ENCODE results near the gene ELFN2. TPM values are rescaled to one million over a fixed set of nuclear protein-coding genes. Genes with fewer than 3 reads are reported as not detected.
"Not testable (repeated sequence)": the region's sequence is repeated elsewhere in the genome, so short reads cannot be mapped to it uniquely, and the experiment has no call there.

Gene ELFN2
- total RNA-seq, 1 donor from 2014 or later, result not detected

GRCh38 chr22:37472418-37473006 is 45.2 kb upstream of the ELFN2 start:
- peaks cover 79% of the 10 kb centered on the region for H3K36me3 Mint-ChIP-seq (ENCODE audit: low read depth)
- TF ChIP-seq, protein P1, sequence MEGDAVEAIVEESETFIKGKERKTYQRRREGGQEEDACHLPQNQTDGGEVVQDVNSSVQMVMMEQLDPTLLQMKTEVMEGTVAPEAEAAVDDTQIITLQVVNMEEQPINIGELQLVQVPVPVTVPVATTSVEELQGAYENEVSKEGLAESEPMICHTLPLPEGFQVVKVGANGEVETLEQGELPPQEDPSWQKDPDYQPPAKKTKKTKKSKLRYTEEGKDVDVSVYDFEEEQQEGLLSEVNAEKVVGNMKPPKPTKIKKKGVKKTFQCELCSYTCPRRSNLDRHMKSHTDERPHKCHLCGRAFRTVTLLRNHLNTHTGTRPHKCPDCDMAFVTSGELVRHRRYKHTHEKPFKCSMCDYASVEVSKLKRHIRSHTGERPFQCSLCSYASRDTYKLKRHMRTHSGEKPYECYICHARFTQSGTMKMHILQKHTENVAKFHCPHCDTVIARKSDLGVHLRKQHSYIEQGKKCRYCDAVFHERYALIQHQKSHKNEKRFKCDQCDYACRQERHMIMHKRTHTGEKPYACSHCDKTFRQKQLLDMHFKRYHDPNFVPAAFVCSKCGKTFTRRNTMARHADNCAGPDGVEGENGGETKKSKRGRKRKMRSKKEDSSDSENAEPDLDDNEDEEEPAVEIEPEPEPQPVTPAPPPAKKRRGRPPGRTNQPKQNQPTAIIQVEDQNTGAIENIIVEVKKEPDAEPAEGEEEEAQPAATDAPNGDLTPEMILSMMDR (IDR thresholded peaks at IDR 0.05), result no peak
- H3K4me1 Mint-ChIP-seq, result peaks cover 5% of the 10 kb centered on the region
- ChIA-PET CTCF (interaction anchor here (0.7 to 3.0 kb wide), 13 partner anchors 12 to 205 kb away, joined by 3 to 32 read pairs (median 4); partner anchors contain the start of gene MFNG), POLR2A (interaction anchor here (1.7 kb wide), 1 partner anchor 14 kb away, joined by 9 read pairs; the partner anchor contains the start of gene MFNG)
- no peak overlapping the region for H3K4me3 Mint-ChIP-seq
- DNase-seq (no peak), ATAC-seq (ENCODE audit: low read depth) (peak; percentile 47)
- intact Hi-C loops (cut with micrococcal nuclease), result loop anchor here (1.0 kb wide), 2 partner anchors 26 to 95 kb away; no protein-coding TSS in a partner anchor
- H3K9me3 Mint-ChIP-seq, result no peaks in the 10 kb centered on the region
- no peak overlapping the region for H3K27ac Mint-ChIP-seq
- H3K27me3 Mint-ChIP-seq, result no peaks in the 10 kb centered on the region

DNA sequence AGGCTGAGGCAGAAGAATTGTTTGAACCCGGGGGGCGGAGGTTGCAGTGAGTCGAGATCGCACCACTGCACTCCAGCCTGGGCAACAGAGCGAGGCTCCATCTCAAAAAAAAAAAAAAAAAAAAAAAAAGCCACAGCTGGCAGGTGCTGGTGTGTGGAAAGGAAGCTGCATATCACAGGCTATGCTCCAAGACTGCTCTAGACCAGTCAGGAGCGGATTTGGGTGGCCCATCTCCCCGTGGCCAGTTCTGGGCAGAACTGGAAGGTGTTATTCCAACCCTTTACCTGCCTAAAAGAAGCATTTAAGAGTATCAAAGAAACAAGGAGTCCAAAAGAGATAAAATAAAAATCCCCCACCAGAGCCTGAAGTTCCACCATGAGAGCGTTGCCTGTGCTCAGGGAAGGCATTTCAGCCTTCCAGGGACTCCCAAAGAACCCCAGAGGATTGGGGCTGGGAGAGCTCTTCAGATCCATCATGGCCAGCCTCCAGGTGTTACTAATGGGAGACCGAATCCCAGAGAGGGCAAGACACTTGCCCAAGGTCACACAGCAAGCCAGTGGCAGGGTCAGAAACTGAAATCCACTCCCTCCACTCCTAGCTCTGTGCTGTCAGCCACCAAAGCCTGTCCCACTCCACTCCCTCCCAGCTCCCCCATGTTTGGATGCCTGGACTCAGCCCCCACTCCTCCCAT is 44.6 kb upstream of the ELFN2 start:
- Mint-ChIP-seq H3K4me1 (peaks cover 5% of the 10 kb centered on the region), H3K27me3 (no peaks in the 10 kb centered on the region), H3K36me3 (ENCODE audit: low read depth) (peaks cover 73% of the 10 kb centered on the region), H3K9me3 (no peaks in the 10 kb centered on the region), H3K27ac (no peak overlapping the region), H3K4me3 (no peak overlapping the region)
- ChIA-PET CTCF (interaction anchor here (1.0 to 3.0 kb wide), 12 partner anchors 13 to 121 kb away, joined by 3 to 32 read pairs (median 4); partner anchors contain the start of gene MFNG), POLR2A (interaction anchor here (1.7 kb wide), 1 partner anchor 15 kb away, joined by 9 read pairs; the partner anchor contains the start of gene MFNG)
- TF ChIP-seq, protein P1 (IDR thresholded peaks at IDR 0.05), result no peak
- ATAC-seq (ENCODE audit: low read depth) (no peak), DNase-seq (no peak)
- intact Hi-C loops (cut with micrococcal nuclease), result loop anchor here (1.0 kb wide), 2 partner anchors 26 to 95 kb away; no protein-coding TSS in a partner anchor

GRCh38 chr22:37470087-37470445 is 42.8 kb upstream of the ELFN2 start:
- no peak overlapping the region for H3K27ac Mint-ChIP-seq
- no peaks in the 10 kb centered on the region for H3K9me3 Mint-ChIP-seq
- no peak overlapping the region for H3K4me3 Mint-ChIP-seq
- intact Hi-C loops (cut with micrococcal nuclease), result no loop called here
- no peak for ATAC-seq (ENCODE audit: low read depth)
- TF ChIP-seq, protein P1 (IDR thresholded peaks at IDR 0.05), result no peak
- peaks cover 74% of the 10 kb centered on the region for H3K36me3 Mint-ChIP-seq (ENCODE audit: low read depth)
- H3K4me1 Mint-ChIP-seq, result peaks cover 5% of the 10 kb centered on the region
- ChIA-PET CTCF (no interaction called here), POLR2A (no interaction called here)
- DNase-seq, result no peak
- no peaks in the 10 kb centered on the region for H3K27me3 Mint-ChIP-seq

- H3K4me3 Mint-ChIP-seq, result no peak overlapping the region
- H3K36me3 Mint-ChIP-seq (ENCODE audit: low read depth), result peaks cover 70% of the 10 kb centered on the region
- H3K4me1 Mint-ChIP-seq, result peaks cover 7% of the 10 kb centered on the region
- TF ChIP-seq, protein P1 (IDR thresholded peaks at IDR 0.05), result no peak
- H3K27ac Mint-ChIP-seq, result no peak overlapping the region
- ATAC-seq (ENCODE audit: low read depth), result no peak
- intact Hi-C loops (cut with micrococcal nuclease), result no loop called here
- no peak for DNase-seq
- ChIA-PET POLR2A (no interaction called here), CTCF (no interaction called here)
- no peaks in the 10 kb centered on the region for H3K27me3 Mint-ChIP-seq
- H3K9me3 Mint-ChIP-seq, result no peaks in the 10 kb centered on the region
Observed at GRCh38 chr22:37469416-37470086, 42.3 kb upstream of the ELFN2 start.

DNA sequence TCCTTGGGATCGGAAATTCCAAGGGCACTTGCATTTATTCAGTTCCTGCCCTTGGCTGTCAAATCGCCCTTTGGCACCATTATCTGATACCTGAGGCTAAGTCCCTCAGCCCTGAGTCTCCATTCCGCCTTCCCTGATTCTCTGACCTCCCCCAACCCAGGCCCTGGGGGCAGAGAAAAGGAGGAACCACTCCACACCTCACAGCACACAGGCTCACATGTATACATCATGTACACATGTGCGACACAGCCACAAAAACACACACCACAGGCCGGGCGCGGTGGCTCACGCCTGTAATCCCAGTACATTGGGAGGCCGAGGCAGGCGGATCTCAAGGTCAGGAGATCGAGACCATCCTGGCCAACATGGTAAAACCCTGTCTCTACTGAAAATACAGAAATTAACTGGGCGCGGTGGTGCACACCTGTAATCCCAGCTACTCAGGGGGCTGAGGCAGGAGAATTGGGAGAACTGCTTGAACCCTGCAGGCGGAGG is 41.0 kb upstream of the ELFN2 start:
- intact Hi-C loops (cut with micrococcal nuclease); ATAC-seq (ENCODE audit: low read depth); H3K27ac Mint-ChIP-seq; CTCF ChIA-PET; H3K27me3 Mint-ChIP-seq; DNase-seq; POLR2A ChIA-PET; H3K4me3 Mint-ChIP-seq; H3K9me3 Mint-ChIP-seq: not testable (repeated sequence)
- H3K36me3 Mint-ChIP-seq (ENCODE audit: low read depth), result peaks cover 57% of the 10 kb centered on the region
- peaks cover 13% of the 10 kb centered on the region for H3K4me1 Mint-ChIP-seq
